GM21529 (cell line): ENCODE data around the gene DNASE2.

Experiments used
- ATAC-seq: cut with Tn5 transposase; IDR thresholded peaks from one replicate; pipeline ENCODE4 v1.9.1; 2021; ENCODE audit not compliant: unreplicated experiment

DNASE2 gene

DNA sequence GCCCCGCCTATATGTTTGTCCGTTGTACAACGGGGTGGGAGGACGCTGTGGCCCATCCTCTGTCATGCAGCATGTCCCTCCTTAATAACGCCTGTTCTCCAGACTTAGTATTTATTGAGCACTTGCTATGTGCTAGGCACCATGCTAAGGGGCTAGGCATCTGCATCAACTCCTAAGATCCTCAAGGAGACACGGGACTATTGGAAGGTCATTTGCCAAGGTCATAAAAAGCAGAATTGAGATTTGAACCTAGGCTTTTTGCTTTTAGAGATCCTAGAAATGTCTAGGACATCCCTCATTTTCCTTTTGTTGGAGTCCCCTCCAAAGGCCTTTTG lies 44.8 kb downstream of the DNASE2 start:
- no peak for ATAC-seq

DNA sequence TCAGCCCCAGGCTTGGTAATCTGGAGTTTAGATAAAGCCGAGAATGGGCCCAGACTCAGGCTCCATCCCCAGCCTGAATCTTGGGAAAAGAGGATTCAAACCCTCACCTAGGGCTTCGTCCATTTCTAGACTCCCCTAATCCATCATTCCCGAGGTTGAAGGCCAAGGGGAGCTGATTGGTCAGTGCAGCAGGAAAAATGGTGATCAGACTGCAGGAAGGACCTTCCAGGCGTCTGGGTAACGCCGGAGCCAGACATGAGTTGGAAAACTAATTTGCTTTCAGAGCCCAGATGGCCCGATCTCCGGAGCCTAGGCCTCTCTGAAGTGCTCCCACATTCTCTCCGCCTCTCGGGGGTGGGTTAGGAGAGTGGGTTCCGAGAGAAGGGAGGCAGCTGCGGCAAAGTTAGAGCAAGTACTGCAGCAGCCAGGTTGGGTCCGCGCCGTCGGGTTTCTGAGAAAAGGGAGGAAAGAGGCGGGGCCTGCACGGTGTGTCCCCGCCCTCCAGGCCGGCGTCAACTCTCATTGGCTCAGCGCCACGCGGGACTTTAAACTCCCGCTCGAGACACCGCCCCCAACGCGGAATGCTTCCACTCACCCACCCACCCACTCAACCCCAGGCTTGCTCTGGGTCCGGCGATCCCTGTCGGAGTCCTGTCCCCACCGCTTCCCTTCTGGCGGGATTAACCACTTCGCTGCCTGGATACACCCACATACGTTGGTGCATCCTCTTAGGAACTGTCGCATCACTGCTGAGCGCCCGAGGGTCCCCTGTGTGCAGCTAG lies 46.1 kb downstream of the DNASE2 start:
- no peak for ATAC-seq

GRCh38 chr19:12834566-12834943 lies 46.7 kb downstream of the DNASE2 start, which contains the start of gene RTBDN:
Gene RTBDN (minus strand): TSS chr19:12834579. CDS start chr19:12829979, 4,600 bp downstream.
- no peak for ATAC-seq

- no peak for ATAC-seq
These were observed 47.3 kb downstream of the DNASE2 start for GRCh38 chr19:12833738-12834565.

DNA sequence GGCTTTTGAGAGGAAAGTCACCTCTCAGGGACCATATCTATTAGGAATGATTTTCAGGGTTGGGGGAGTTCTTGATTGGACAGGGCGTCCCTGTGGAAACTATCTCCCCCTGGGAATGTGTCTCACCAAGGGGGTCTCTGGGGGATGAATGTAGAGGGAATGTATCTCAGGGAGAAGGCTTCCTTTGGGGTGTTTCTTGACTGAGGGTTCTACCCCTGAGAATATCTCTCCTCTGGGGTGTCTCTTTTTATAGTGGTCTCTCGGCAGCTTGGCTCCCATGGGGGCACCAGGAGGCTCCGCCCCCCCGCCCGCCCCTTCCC lies 47.9 kb downstream of the DNASE2 start:
- no peak for ATAC-seq

GRCh38 chr19:12828494-12828893 lies 52.8 kb downstream of the DNASE2 start:
- ATAC-seq: no peak

- no peak for ATAC-seq
These were observed 55.8 kb downstream of the DNASE2 start for GRCh38 chr19:12825254-12826131.
